ENCODE results near the gene MDP1. TPM values are rescaled to one million over a fixed set of nuclear protein-coding genes. Genes with fewer than 3 reads are reported as not detected.

Gene MDP1
- total RNA-seq, 1 donor from 2014 or later: 18.4 TPM

DNA sequence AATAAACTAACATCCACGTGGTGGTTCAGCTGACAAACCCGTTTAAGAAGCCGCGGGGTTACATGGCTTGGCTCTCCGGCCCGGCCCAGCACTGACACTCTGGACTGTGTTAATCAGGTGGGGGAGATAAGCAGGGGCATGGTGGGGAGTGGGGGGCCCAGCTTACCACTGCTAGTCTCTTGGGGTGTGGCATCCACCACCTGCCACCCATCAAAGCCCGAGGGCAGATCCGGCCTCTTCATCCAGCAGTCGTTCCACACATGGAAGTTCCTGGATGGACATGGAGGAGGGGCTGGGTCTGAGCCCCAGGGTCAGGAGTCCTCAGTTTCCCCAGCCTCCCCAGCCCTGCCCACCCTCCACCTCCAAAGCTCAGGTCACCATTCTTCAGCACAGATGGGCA lies 42.3 kb upstream of the MDP1 start:
- TF ChIP-seq, protein P1, sequence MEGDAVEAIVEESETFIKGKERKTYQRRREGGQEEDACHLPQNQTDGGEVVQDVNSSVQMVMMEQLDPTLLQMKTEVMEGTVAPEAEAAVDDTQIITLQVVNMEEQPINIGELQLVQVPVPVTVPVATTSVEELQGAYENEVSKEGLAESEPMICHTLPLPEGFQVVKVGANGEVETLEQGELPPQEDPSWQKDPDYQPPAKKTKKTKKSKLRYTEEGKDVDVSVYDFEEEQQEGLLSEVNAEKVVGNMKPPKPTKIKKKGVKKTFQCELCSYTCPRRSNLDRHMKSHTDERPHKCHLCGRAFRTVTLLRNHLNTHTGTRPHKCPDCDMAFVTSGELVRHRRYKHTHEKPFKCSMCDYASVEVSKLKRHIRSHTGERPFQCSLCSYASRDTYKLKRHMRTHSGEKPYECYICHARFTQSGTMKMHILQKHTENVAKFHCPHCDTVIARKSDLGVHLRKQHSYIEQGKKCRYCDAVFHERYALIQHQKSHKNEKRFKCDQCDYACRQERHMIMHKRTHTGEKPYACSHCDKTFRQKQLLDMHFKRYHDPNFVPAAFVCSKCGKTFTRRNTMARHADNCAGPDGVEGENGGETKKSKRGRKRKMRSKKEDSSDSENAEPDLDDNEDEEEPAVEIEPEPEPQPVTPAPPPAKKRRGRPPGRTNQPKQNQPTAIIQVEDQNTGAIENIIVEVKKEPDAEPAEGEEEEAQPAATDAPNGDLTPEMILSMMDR (IDR thresholded peaks at IDR 0.05; ENCODE audit: unreplicated experiment): no peak
- H3K9me3 Mint-ChIP-seq: no peaks in the 10 kb centered on the region
- no peaks in the 10 kb centered on the region for H3K36me3 Mint-ChIP-seq
- H3K4me3 Mint-ChIP-seq: no peak overlapping the region
- H3K27ac Mint-ChIP-seq: peak overlapping the region; percentile 66
- no peak for DNase-seq (ENCODE audit: low spot score in 2 of 2, unreplicated experiment in 2 of 2)
- H3K27me3 Mint-ChIP-seq (ENCODE audit: low read depth): no peaks in the 10 kb centered on the region
- peaks cover 21% of the 10 kb centered on the region for H3K4me1 Mint-ChIP-seq

DNA sequence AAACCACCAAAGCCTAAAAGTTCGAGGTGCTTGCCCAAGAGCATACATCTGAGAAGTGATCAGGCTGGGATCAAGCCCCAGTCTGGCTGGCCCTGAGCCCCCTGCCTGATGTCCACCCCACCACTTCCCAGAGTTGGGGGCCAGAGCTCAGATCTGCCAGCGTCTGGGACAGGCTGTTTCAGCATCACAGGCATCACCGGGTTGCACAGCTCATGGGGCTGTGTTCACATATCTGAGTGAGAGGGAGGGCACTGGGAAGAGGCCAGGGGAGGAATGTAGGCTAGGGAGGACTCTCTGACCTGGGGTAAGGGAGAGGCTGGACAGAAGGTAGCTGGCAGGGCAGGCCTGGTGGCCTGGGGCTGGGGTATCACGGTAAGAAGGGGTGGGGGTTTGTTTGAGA lies 41.1 kb upstream of the MDP1 start:
- DNase-seq (ENCODE audit: low spot score in 2 of 2, unreplicated experiment in 2 of 2): no peak
- Mint-ChIP-seq H3K4me1 (peaks cover 21% of the 10 kb centered on the region), H3K4me3 (no peak overlapping the region)

DNA sequence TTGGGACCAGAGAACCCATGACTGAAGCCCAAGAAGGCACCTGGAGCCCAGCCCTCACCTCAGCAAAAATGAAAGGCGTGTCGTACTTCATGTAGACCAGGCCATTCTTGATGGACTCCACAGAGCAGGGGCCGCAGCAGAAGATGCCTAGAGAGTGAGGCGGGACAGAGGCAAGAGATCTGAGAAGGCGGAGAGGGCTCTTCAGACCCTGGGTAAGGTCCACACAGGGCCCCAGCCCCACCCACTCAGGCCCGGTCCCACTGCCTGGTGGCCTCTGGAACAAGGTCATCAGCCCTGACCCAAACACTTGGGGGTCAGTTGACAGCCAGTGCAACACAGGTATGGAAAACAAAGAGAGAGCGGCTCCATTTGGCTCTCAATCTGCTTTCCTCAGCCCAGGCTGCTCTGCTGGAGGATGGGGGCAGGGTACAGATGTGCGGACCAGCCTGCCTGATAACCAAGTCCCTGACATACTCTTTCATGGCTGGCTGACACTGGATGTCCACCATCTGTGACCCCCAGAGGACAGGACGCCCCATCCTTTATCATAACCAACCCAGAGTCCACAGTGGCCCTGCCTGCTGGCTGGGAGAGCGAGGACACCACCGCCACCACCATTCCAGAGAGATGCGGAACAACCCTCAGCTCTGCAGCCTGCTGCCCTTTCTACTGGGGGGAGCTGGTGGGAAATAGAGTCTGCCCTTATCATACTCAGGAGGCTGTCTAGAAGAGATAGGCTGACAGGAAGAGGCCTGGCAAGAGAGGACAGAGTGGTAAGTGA lies 40.3 kb upstream of the MDP1 start:
- Mint-ChIP-seq H3K9me3 (no peaks in the 10 kb centered on the region), H3K27me3 (ENCODE audit: low read depth) (no peaks in the 10 kb centered on the region), H3K4me1 (peaks cover 21% of the 10 kb centered on the region), H3K36me3 (no peaks in the 10 kb centered on the region), H3K27ac (no peak overlapping the region), H3K4me3 (no peak overlapping the region)
- TF ChIP-seq, protein P1 (IDR thresholded peaks at IDR 0.05; ENCODE audit: unreplicated experiment): no peak
- no peak for DNase-seq (ENCODE audit: low spot score in 2 of 2, unreplicated experiment in 2 of 2)

More for the DNA sequence above, 41.1 kb upstream of the MDP1 start:
- TF ChIP-seq, protein P1 (IDR thresholded peaks at IDR 0.05; ENCODE audit: unreplicated experiment): no peak
- Mint-ChIP-seq H3K36me3 (no peaks in the 10 kb centered on the region), H3K27ac (peak overlapping the region; percentile 37), H3K9me3 (no peaks in the 10 kb centered on the region), H3K27me3 (ENCODE audit: low read depth) (no peaks in the 10 kb centered on the region)

DNA sequence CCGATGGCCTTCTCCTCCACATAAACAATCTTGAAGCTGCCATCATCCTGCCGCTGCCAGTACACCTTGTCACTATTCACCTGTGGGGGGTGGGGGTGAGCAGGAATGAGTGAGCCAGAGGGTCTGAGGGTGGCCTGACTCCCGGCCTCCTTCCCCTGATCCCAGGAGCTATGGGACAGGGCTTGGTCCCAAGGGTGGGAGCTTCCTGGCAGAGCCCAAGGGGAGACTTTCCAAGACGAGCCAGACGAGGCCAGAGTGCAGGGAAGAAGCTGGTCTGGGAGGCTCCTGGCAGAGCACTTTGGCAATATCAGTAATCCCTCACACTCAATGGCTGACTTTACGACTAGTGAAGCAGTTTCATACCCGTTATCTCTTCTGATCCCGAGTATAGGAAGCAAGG lies 39.6 kb upstream of the MDP1 start:
- Mint-ChIP-seq H3K27me3 (ENCODE audit: low read depth) (no peaks in the 10 kb centered on the region), H3K9me3 (no peaks in the 10 kb centered on the region), H3K36me3 (no peaks in the 10 kb centered on the region), H3K4me1 (peaks cover 21% of the 10 kb centered on the region), H3K4me3 (no peak overlapping the region), H3K27ac (no peak overlapping the region)
- TF ChIP-seq, protein P1 (IDR thresholded peaks at IDR 0.05; ENCODE audit: unreplicated experiment): no peak
- no peak for DNase-seq (ENCODE audit: low spot score in 2 of 2, unreplicated experiment in 2 of 2)

DNA sequence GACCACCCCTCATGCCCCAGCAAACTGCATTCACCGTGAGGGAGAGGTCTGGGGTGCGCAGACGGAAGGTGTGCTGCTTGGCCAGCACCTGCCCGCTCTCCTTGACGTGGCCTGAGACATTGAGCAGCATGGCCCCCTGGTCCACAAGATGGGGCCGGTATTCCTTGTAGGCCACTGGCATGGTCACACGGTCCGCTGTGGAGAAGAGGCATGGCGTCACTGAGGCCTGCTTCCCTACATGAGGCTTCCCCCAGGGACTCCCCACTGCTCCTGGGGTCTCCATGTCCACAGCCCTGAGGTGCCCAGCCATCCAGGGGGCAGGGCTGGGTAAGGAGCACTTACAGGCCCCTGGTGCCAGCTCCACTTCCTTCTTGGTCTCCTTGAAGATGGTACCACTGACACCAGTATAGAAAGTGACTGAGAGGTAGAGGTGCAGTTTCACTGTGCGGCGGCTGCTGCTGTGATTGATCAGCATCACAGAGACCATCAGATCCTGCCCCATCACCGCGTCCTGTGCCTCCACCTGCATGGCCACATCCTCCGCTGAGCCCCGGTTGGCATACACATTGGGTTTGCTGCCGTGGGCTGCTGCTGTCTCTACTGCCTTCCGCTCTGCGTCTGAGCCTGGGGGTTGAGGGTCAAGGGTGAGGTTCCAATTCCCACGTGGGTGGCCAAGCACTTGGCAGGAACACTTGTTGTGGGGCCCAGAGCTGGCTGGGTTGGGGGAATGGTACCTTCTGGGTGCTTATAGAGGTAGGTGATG lies 38.9 kb upstream of the MDP1 start:
- Mint-ChIP-seq H3K9me3 (no peaks in the 10 kb centered on the region), H3K27me3 (ENCODE audit: low read depth) (no peaks in the 10 kb centered on the region), H3K4me3 (no peak overlapping the region), H3K36me3 (no peaks in the 10 kb centered on the region), H3K4me1 (peaks cover 19% of the 10 kb centered on the region), H3K27ac (no peak overlapping the region)
- DNase-seq (ENCODE audit: low spot score in 2 of 2, unreplicated experiment in 2 of 2): no peak
- TF ChIP-seq, protein P1 (IDR thresholded peaks at IDR 0.05; ENCODE audit: unreplicated experiment): no peak
